HepG2 (cell line): Measurements from ENCODE around the gene CMIP. TPM values are rescaled to one million over a fixed set of nuclear protein-coding genes. Genes with fewer than 3 reads are reported as not detected.

Experiments
- CENPX ChIP-seq: sonication (generic); formaldehyde crosslinking; IDR thresholded peaks from 2 replicates; pipeline ENCODE4 v1.9.0; 2021; ENCODE audit warnings: mild to moderate bottlenecking, missing genetic modification reagents, moderate library complexity
- ETV6 ChIP-seq: sonication (generic); formaldehyde crosslinking; conservative IDR thresholded peaks from 2 replicates; pipeline ENCODE4 v1.4.0; 2020; ENCODE audit warnings: missing genetic modification reagents
- HNRNPLL ChIP-seq: fragments of 200-400 bp; formaldehyde crosslinking; IDR thresholded peaks from 2 replicates; pipeline ENCODE4 v1.6.1; 2017; ENCODE audit warnings: mild to moderate bottlenecking, low read depth, low read length; ENCODE audit not compliant: poor library complexity, severe bottlenecking
- LCORL ChIP-seq, 2 experiments: fragments of 450-650 bp in 1 of 2; sonication (generic) in 1 of 2; formaldehyde crosslinking in 1 of 2; IDR thresholded peaks; 2 replicates each; pipeline versions ENCODE4 v1.5.0 to v1.6.1; 2017 to 2020; ENCODE audit warnings: antibody characterized with exemption in 1 of 2, missing genetic modification reagents in 1 of 2
- MAX ChIP-seq: IDR thresholded peaks from 2 replicates; pipeline ENCODE4 v1.6.1; 2012; ENCODE audit warnings: inconsistent platforms
- MYPOP ChIP-seq: sonication (generic); formaldehyde crosslinking; IDR thresholded peaks from 2 replicates; pipeline ENCODE4 v1.8.1; 2023; ENCODE audit warnings: mild to moderate bottlenecking, moderate library complexity, missing genetic modification reagents
- PRMT3 ChIP-seq: sonication (generic); formaldehyde crosslinking; IDR thresholded peaks from 2 replicates; pipeline ENCODE4 v1.8.1; 2022; ENCODE audit warnings: low read depth, mild to moderate bottlenecking, moderate library complexity, missing genetic modification reagents, borderline replicate concordance
- SIN3B ChIP-seq: fragments of 150-350 bp; IDR thresholded peaks from 2 replicates; pipeline ENCODE4 v1.6.1; 2014; ENCODE audit warnings: low read length
- SP2 ChIP-seq: sonication (generic); formaldehyde crosslinking; IDR thresholded peaks from 2 replicates; pipeline ENCODE4 v1.5.1; 2020; ENCODE audit warnings: mild to moderate bottlenecking, missing genetic modification reagents
- TFE3 ChIP-seq: IDR thresholded peaks from 2 replicates; pipeline ENCODE4 v1.6.1; 2016
- ZBTB38 ChIP-seq: sonication (generic); formaldehyde crosslinking; IDR thresholded peaks from 2 replicates; pipeline ENCODE4 v1.5.1; 2020; ENCODE audit warnings: mild to moderate bottlenecking, missing genetic modification reagents
- ZFP91 ChIP-seq: sonication (generic); formaldehyde crosslinking; IDR thresholded peaks from 2 replicates; pipeline ENCODE4 v1.9.0; 2022; ENCODE audit warnings: missing genetic modification reagents, mild to moderate bottlenecking, borderline replicate concordance
- ZNF160 ChIP-seq: sonication (generic); formaldehyde crosslinking; IDR thresholded peaks from 2 replicates; pipeline ENCODE4 v1.8.0; 2022; ENCODE audit warnings: mild to moderate bottlenecking, inconsistent platforms, missing genetic modification reagents
- ZNF335 ChIP-seq: sonication (generic); formaldehyde crosslinking; IDR thresholded peaks from 2 replicates; pipeline ENCODE4 v1.4.0; 2020; ENCODE audit warnings: missing genetic modification reagents
- ZNF501 ChIP-seq: sonication (generic); formaldehyde crosslinking; IDR thresholded peaks from 2 replicates; pipeline ENCODE4 v1.5.1; 2020; ENCODE audit warnings: mild to moderate bottlenecking, moderate library complexity, missing genetic modification reagents
- ZNF549 ChIP-seq: sonication (generic); formaldehyde crosslinking; IDR thresholded peaks from 2 replicates; pipeline ENCODE4 v1.5.0; 2020; ENCODE audit warnings: missing genetic modification reagents
- ZNF557 ChIP-seq: sonication (generic); formaldehyde crosslinking; IDR thresholded peaks from 2 replicates; pipeline ENCODE4 v1.4.0; 2020; ENCODE audit warnings: missing genetic modification reagents
- ZNF670 ChIP-seq: sonication (generic); formaldehyde crosslinking; IDR thresholded peaks from 2 replicates; pipeline ENCODE4 v1.8.0; 2022; ENCODE audit warnings: mild to moderate bottlenecking, missing genetic modification reagents, borderline replicate concordance
- ZNF672 ChIP-seq: sonication (generic); formaldehyde crosslinking; IDR thresholded peaks from 2 replicates; pipeline ENCODE4 v1.8.1; 2022; ENCODE audit warnings: missing genetic modification reagents
- ZNF788 ChIP-seq: sonication (generic); formaldehyde crosslinking; IDR thresholded peaks from 2 replicates; pipeline ENCODE4 v1.5.0; 2020; ENCODE audit warnings: mild to moderate bottlenecking, missing genetic modification reagents, borderline replicate concordance
- polyA plus RNA-seq, 8 experiments: library from polyadenylated mRNA; depleted of rRNA in 3 of 8; stranded (reverse) in 7 of 8; unstranded in 1 of 8; fragments of >200 nt; fragmentation: Illumina TruSeq in 4 of 8; extraction: Trizol in 4 of 8; gene quantifications; 2 replicates each; pipeline versions ENCODE4 v1.2.1 to v1.2.3, GENCODE V29; 2011 to 2016; ENCODE audit warnings: low read depth in 4 of 8, missing spikeins in 1 of 8, mixed read lengths in 1 of 8; ENCODE audit not compliant: insufficient read depth in 1 of 8
- total RNA-seq, 5 experiments: library from RNA; depleted of rRNA; stranded (reverse); fragments of >200 nt; fragmentation: Illumina TruSeq; extraction: Trizol; gene quantifications; 2 replicates each; pipeline ENCODE4 v1.2.3, GENCODE V29; 2016; ENCODE audit warnings: low read depth in 1 of 5
- TF ChIP-seq, protein P1 (sequence below): IDR thresholded peaks from 2 replicates; pipeline ENCODE4 v1.6.1; 2018; ENCODE audit warnings: missing genetic modification reagents, mild to moderate bottlenecking, missing compliant biosample characterization
- TF ChIP-seq, protein P2 (sequence below): sonication (generic); formaldehyde crosslinking; IDR thresholded peaks from 2 replicates; pipeline ENCODE4 v1.4.0; 2020; ENCODE audit warnings: mild to moderate bottlenecking, missing genetic modification reagents

CMIP gene
- total and polyA plus RNA-seq, 2 of the 13 experiments (the other 11 are each of a cell fraction or from before 2014, with no cell fraction given), result 10.9 to 18.1 TPM

GRCh38 chr16:81752225-81752875 lies 307.7 kb downstream of the CMIP start (continued):
- TF ChIP-seq TFE3 (CRISPR knock-in tag) (no peak), ZNF788 (no peak; the same call in 1 of the 2 replicates), ZNF335 (CRISPR knock-in tag) (no peak), MAX (0 out of 2 replicates have a peak, but pooled peaks have one; percentile 32), ZNF670 (no peak), ZNF557 (CRISPR knock-in tag) (no peak), ZNF501 (CRISPR knock-in tag) (peak; percentile 45), LCORL (IDR thresholded peaks at IDR 0.05) (no peak), LCORL (CRISPR knock-in tag; IDR thresholded peaks at IDR 0.05) (0 out of 2 replicates have a peak, but pooled peaks have one; percentile 44), CENPX (no peak), HNRNPLL (no peak), MYPOP (CRISPR knock-in tag) (no peak), ZFP91 (CRISPR knock-in tag) (0 out of 2 replicates have a peak, but pooled peaks have one; percentile 29), ETV6 (CRISPR knock-in tag) (no peak), SP2 (no peak), ZBTB38 (CRISPR knock-in tag) (0 out of 2 replicates have a peak, but pooled peaks have one; percentile 18), ZNF549 (CRISPR knock-in tag) (no peak), SIN3B (no peak), PRMT3 (CRISPR knock-in tag) (no peak), ZNF672 (CRISPR knock-in tag) (no peak), ZNF160 (no peak)
- TF ChIP-seq, protein P1, sequence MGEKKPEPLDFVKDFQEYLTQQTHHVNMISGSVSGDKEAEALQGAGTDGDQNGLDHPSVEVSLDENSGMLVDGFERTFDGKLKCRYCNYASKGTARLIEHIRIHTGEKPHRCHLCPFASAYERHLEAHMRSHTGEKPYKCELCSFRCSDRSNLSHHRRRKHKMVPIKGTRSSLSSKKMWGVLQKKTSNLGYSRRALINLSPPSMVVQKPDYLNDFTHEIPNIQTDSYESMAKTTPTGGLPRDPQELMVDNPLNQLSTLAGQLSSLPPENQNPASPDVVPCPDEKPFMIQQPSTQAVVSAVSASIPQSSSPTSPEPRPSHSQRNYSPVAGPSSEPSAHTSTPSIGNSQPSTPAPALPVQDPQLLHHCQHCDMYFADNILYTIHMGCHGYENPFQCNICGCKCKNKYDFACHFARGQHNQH, result no peak
- TF ChIP-seq, protein P2, sequence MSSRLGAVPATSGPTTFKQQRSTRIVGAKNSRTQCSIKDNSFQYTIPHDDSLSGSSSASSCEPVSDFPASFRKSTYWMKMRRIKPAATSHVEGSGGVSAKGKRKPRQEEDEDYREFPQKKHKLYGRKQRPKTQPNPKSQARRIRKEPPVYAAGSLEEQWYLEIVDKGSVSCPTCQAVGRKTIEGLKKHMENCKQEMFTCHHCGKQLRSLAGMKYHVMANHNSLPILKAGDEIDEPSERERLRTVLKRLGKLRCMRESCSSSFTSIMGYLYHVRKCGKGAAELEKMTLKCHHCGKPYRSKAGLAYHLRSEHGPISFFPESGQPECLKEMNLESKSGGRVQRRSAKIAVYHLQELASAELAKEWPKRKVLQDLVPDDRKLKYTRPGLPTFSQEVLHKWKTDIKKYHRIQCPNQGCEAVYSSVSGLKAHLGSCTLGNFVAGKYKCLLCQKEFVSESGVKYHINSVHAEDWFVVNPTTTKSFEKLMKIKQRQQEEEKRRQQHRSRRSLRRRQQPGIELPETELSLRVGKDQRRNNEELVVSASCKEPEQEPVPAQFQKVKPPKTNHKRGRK (CRISPR knock-in tag), result no peak
